Transverse colon (tissue), 4 donors: Measurements from ENCODE around the gene CFAP69. TPM values are rescaled to one million over a fixed set of nuclear protein-coding genes. Genes with fewer than 3 reads are reported as not detected.

Source experiments
- DNase-seq: peaks from one replicate; pipeline ENCODE4 v3.0.0-alpha.2; 2019
- H3K27ac ChIP-seq, 4 donors: fragments of 200-600 bp; sonication (generic); 2 replicates each; pipeline ENCODE4 v1.5.1; 2016 to 2018; ENCODE audit warnings: inconsistent platforms in 4 of 4
- H3K27me3 ChIP-seq: fragments of 200-600 bp; sonication (generic); 2 replicates; pipeline ENCODE4 v1.5.1; 2017; ENCODE audit warnings: inconsistent platforms
- H3K36me3 ChIP-seq, 4 donors: fragments of 200-600 bp; sonication (generic); 2 replicates each; pipeline ENCODE4 v1.5.1; 2017 to 2019; ENCODE audit warnings: inconsistent platforms in 4 of 4
- H3K4me1 ChIP-seq, 4 donors: fragments of 200-600 bp; sonication (generic); 2 replicates each; pipeline ENCODE4 v1.5.1; 2017 to 2020; ENCODE audit warnings: inconsistent platforms in 4 of 4
- H3K4me3 ChIP-seq, 4 donors: fragments of 200-600 bp; sonication (generic); 1 replicate in 1 of 4; 2 replicates in 3 of 4; pipeline versions ENCODE4 v1.5.1 to v1.6.1; 2017 to 2019; ENCODE audit warnings: inconsistent platforms in 4 of 4
- H3K9me3 ChIP-seq, 2 donors: fragments of 200-600 bp; sonication (generic); 2 replicates each; pipeline ENCODE4 v1.5.1; 2017 to 2019; ENCODE audit warnings: inconsistent platforms in 2 of 2
- EP300 ChIP-seq: sonication (generic); formaldehyde crosslinking; IDR thresholded peaks from one replicate; pipeline ENCODE4 v1.6.1; 2017; ENCODE audit warnings: antibody characterized with exemption, low read depth
- POLR2A ChIP-seq: fragments of 450-650 bp; IDR thresholded peaks from one replicate; pipeline ENCODE4 v1.6.1; 2016; ENCODE audit warnings: antibody characterized with exemption, mild to moderate bottlenecking, moderate library complexity
- POLR2AphosphoS5 ChIP-seq, 3 donors: sonication (generic); formaldehyde crosslinking; IDR thresholded peaks; one replicate each; pipeline ENCODE4 v1.6.1; 2016; ENCODE audit warnings: antibody characterized with exemption in 3 of 3
- WGBS, 2 donors: methylation state at CpG; one replicate each; pipeline ENCODE4 v1.1.5; 2018; ENCODE audit warnings: low coverage in 1 of 2; 5-methylcytosine and 5-hydroxymethylcytosine counted together
- in situ Hi-C, 4 donors: fragments of 200-750 bp; cut with MboI; loops; one replicate each; pipeline versions ENCODE4 v1.15.0 to v1.15.1; 2017; ENCODE audit warnings: low sequenced_read_pairs in 3 of 4, low pct_ligation_motif_present in 1 of 4, low pct_unique_long_range_greater_than_20kb in 1 of 4
- intact Hi-C: fragments of 100-400 bp; cut with DNase I; formaldehyde crosslinking; loops from one replicate; pipeline ENCODE4 v1.15.1; 2023; ENCODE audit warnings: low total_unique reads
- total RNA-seq, 4 donors: library from RNA; depleted of rRNA; stranded (reverse); fragments of >200 nt; gene quantifications; one replicate each; pipeline ENCODE4 v1.1.0, GENCODE V29; 2016
- TF ChIP-seq, protein P1 (sequence below), 5 experiments: fragments of 200-600 bp in 3 of 5; fragments of 450-650 bp in 2 of 5; sonication (generic) in 3 of 5; IDR thresholded peaks; 1 replicate in 2 of 5; 2 replicates in 3 of 5; pipeline ENCODE4 v1.5.1; 2016 to 2017; ENCODE audit warnings: antibody characterized with exemption in 5 of 5, inconsistent platforms in 3 of 5, mild to moderate bottlenecking in 2 of 5, moderate library complexity in 1 of 5

The CFAP69 gene
- total RNA-seq, result 1 to 10 TPM; 1.4 to 6.8 (median 4.5) TPM

GRCh38 chr7:90244909-90245851, at the start of gene CFAP69:
Gene CFAP69 (plus strand): TSS chr7:90245174. CDS start chr7:90245425, 251 bp downstream.
- 2% methylated on average over 45 of the region's 59 CpGs; no CpG with 5 or more reads in 1 of the 2 donors for WGBS, 2 donors
- Histone ChIP-seq H3K27ac (peak within 1 kb of the TSS; percentile 41 to 74 (median 67)), H3K36me3 (no peaks in the 10 kb centered on the region), H3K27me3 (no peaks in the 10 kb centered on the region), H3K4me1 (peaks cover 6 to 21% (median 20%) of the 10 kb centered on the region in 4 donors), H3K4me3 (peak within 1 kb of the TSS; percentile 62 to 95 (median 72)), H3K9me3 (no peaks in the 10 kb centered on the region)
- DNase-seq, result peak; percentile 94
- in situ Hi-C loops (no loop called here), intact Hi-C loops (no loop called here)
- no peak for TF ChIP-seq EP300
- peak; percentile 45 for TF ChIP-seq POLR2A
- TF ChIP-seq, protein P1, sequence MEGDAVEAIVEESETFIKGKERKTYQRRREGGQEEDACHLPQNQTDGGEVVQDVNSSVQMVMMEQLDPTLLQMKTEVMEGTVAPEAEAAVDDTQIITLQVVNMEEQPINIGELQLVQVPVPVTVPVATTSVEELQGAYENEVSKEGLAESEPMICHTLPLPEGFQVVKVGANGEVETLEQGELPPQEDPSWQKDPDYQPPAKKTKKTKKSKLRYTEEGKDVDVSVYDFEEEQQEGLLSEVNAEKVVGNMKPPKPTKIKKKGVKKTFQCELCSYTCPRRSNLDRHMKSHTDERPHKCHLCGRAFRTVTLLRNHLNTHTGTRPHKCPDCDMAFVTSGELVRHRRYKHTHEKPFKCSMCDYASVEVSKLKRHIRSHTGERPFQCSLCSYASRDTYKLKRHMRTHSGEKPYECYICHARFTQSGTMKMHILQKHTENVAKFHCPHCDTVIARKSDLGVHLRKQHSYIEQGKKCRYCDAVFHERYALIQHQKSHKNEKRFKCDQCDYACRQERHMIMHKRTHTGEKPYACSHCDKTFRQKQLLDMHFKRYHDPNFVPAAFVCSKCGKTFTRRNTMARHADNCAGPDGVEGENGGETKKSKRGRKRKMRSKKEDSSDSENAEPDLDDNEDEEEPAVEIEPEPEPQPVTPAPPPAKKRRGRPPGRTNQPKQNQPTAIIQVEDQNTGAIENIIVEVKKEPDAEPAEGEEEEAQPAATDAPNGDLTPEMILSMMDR (IDR thresholded peaks at IDR 0.05), result peak; percentile 25 to 73 (median 42)
- peak; percentile 61 to 74 (median 72) for TF ChIP-seq POLR2AphosphoS5 (IDR thresholded peaks at IDR 0.05)

DNA sequence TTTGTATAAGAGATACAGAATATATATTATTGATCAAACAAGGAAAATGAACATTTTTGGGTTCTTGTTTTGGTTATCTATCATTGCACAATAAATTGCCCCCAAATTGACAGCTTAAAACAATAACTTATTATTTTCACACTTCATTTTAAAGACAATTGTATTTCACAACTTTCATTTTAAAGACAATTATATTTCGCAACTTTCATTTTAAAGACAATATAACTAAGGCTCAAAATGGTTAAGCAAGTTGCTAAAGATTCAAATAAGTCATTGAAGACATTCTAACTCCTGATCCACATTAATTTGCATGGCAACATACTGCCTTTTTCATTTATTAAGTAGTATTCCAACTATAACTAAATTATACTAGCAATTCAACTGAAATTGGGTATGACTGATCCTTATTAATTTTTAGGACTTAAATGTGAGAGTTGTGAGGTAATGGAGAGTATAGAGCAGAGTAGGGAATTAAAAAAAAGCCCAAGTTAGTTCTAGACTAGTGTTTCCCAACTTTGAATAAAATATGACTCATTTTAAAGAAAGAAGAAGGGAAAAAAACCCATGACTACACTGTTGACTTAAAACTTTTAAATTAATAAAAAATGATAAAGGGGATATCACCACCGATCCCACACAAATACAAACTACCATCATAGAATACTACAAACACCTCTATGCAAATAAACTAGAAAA, 43.3 kb upstream of the CFAP69 start:
- Histone ChIP-seq H3K4me3 (no peak overlapping the region), H3K4me1 (no peaks in the 10 kb centered on the region), H3K27ac (no peak overlapping the region), H3K27me3 (no peaks in the 10 kb centered on the region), H3K36me3 (no peaks in the 10 kb centered on the region), H3K9me3 (no peaks in the 10 kb centered on the region)
- WGBS, 2 donors, result 92 to 93% methylated on average over 2 of the region's 2 CpGs
- in situ Hi-C loops, result no loop called here
- intact Hi-C loops, result no loop called here
- no peak for DNase-seq
- TF ChIP-seq POLR2A (no peak), EP300 (no peak), POLR2AphosphoS5 (IDR thresholded peaks at IDR 0.05) (no peak)
- TF ChIP-seq, protein P1 (IDR thresholded peaks at IDR 0.05), result no peak

DNA sequence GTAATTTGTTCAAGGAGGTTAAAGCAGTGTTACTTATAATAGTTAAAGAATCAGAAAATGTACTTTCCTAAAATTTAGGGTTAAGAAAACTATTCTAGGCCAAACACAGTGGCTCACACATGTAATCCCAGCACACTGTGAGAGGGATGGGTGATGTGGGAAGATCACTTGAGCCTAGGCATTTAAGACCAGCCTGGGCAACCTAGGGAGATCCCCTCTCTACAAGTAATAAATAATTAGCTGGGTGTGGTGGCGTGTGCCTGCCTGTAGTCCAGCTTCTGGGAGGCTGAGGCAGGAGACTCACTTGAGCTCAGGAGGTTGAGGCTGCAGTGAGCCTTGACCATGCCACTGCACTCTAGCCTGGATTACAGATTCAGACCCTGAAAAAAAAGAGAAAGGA, 37.0 kb upstream of the CFAP69 start:
- Histone ChIP-seq H3K27ac (no peak overlapping the region), H3K4me1 (peaks cover 0 to 15% (median under 1%) of the 10 kb centered on the region in 4 donors), H3K27me3 (peaks cover 6% of the 10 kb centered on the region), H3K9me3 (no peaks in the 10 kb centered on the region), H3K4me3 (no peak overlapping the region), H3K36me3 (no peaks in the 10 kb centered on the region)
- DNase-seq, result no peak
- TF ChIP-seq, protein P1 (IDR thresholded peaks at IDR 0.05), result no peak
- no peak for TF ChIP-seq EP300
- TF ChIP-seq POLR2A, result no peak
- TF ChIP-seq POLR2AphosphoS5 (IDR thresholded peaks at IDR 0.05), result no peak
- 86% methylated on average over 1 of the region's 1 CpG; no CpG with 5 or more reads in 1 of the 2 donors for WGBS, 2 donors
- intact Hi-C loops, result no loop called here
- in situ Hi-C loops, result no loop called here

GRCh38 chr7:90209776-90210175, 35.2 kb upstream of the CFAP69 start:
- in situ Hi-C loops (no loop called here), intact Hi-C loops (no loop called here)
- DNase-seq, result no peak
- no peaks in the 10 kb centered on the region for H3K9me3 ChIP-seq
- peaks cover 6% of the 10 kb centered on the region for H3K27me3 ChIP-seq
- no peak overlapping the region for H3K27ac ChIP-seq
- H3K36me3 ChIP-seq, result no peaks in the 10 kb centered on the region
- 85 to 86% methylated on average over 1 of the region's 1 CpG for WGBS, 2 donors
- TF ChIP-seq POLR2AphosphoS5 (IDR thresholded peaks at IDR 0.05), result no peak
- no peak for TF ChIP-seq EP300
- TF ChIP-seq, protein P1 (IDR thresholded peaks at IDR 0.05), result no peak
- no peak for TF ChIP-seq POLR2A
- H3K4me3 ChIP-seq, result no peak overlapping the region
- peaks cover 0 to 15% (median 1%) of the 10 kb centered on the region in 4 donors for H3K4me1 ChIP-seq
